ENCODE data around the gene SIK2.
A peak's percentile ranks its signal among the peaks of the same experiment; 100 is the strongest.

Gene SIK2

GRCh38 chr11:111602865-111603610, 789 bp downstream of the SIK2 start:
- no peak for TF ChIP-seq CTCF (IDR thresholded peaks at IDR 0.05; ENCODE audit: borderline replicate concordance, insufficient read depth, low read depth, low read length)
- peak overlapping the region; percentile 95 for H3K4me3 ChIP-seq (ENCODE audit: low read depth, low read length)

- H3K4me3 ChIP-seq (ENCODE audit: low read depth, low read length), result peak overlapping the region; percentile 95
- no peak for TF ChIP-seq CTCF (IDR thresholded peaks at IDR 0.05; ENCODE audit: borderline replicate concordance, insufficient read depth, low read depth, low read length)
Measured at GRCh38 chr11:111603611-111604130, 1.4 kb downstream of the SIK2 start.

- H3K4me3 ChIP-seq (ENCODE audit: low read depth, low read length), result no peak overlapping the region
- peak; percentile 51; the same call in 1 of the 2 replicates for TF ChIP-seq CTCF (IDR thresholded peaks at IDR 0.05; ENCODE audit: borderline replicate concordance, insufficient read depth, low read depth, low read length)
Measured at GRCh38 chr11:111604392-111605009, 2.3 kb downstream of the SIK2 start.

DNA sequence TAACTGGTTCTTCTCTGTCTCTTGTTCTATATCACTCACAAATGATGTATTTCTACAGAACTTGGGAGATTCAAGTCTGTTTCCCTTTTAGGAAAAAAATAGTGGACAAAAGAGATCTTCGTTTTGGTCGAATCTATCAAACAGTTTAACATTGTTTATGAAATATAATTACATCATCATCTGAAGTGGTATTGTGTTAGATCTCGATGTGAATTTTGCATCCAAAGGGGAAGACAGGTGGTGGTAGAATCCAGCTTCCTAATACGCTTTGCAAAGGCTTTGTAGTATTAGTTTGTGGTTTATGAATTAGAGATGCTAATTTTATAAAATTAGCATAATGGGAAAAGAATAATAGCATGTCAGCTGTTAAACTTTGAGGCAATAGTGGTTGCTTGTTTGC, 3.4 kb downstream of the SIK2 start:
- no peak overlapping the region for H3K4me3 ChIP-seq (ENCODE audit: low read depth, low read length)
- no peak for TF ChIP-seq CTCF (IDR thresholded peaks at IDR 0.05; ENCODE audit: borderline replicate concordance, insufficient read depth, low read depth, low read length)

DNA sequence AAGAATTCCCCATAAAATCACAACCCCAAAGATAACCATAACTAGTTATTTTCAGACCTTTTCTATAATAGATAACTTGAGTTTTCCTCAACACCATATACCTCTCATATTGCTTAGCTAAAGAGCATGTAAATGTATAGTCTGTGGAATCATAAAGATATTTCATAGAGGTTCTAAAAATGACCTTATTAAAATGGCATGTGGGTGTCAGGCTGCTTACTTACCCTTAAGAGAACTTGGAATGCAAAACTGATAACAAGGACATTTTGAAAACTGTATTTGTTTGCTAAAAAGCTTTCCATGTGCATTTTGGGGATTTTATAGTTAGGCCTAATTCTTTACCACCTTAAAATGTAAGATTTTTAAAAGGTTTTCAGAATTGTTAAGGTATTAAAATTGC, 4.7 kb downstream of the SIK2 start:
- no peak for TF ChIP-seq CTCF (IDR thresholded peaks at IDR 0.05; ENCODE audit: borderline replicate concordance, insufficient read depth, low read depth, low read length)
- no peak overlapping the region for H3K4me3 ChIP-seq (ENCODE audit: low read depth, low read length)

DNA sequence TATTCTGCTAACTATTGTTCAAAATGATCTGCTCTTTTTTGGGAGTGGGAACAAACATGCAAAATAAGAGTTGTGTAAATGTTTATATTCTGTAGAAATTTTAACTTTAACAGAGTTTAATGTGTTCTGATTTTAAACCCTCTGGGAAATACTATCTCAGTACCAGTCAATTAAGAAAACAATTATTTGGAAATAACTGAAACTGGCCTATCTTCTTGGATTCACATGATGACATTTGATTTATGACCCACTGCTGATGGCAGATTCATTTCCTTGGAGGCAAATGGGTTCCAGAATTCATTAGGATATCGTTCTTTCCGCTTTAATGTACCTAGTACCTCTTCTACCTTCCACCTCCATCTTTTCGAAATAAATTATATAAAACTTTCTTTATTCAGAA, 5.5 kb downstream of the SIK2 start:
- no peak overlapping the region for H3K4me3 ChIP-seq (ENCODE audit: low read depth, low read length)
- no peak for TF ChIP-seq CTCF (IDR thresholded peaks at IDR 0.05; ENCODE audit: borderline replicate concordance, insufficient read depth, low read depth, low read length)

DNA sequence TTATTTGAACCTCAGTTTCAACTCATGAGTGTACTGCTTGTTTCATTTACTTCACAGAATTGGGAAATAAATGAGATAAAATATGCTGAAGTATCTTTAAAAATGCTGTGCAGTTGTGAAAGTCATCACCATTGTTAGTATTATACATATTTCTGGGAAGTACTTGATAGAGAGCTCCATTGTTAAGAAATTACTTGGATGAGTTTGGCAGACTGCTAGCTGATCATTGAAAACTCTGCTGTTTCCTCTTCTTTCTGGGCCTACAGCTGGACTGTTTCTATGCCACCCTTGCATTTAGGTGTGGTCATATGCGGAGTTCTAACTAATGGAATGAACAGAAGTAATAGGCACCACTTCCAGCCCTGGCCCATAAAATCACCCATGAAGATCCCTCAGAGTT, 10.0 kb downstream of the SIK2 start:
- no peak for TF ChIP-seq CTCF (IDR thresholded peaks at IDR 0.05; ENCODE audit: borderline replicate concordance, insufficient read depth, low read depth, low read length)

More for the DNA sequence above, 10.0 kb downstream of the SIK2 start:
- H3K4me3 ChIP-seq (ENCODE audit: low read depth, low read length), result no peak overlapping the region
